ENCODE measurements around the gene STIP1.

DNA sequence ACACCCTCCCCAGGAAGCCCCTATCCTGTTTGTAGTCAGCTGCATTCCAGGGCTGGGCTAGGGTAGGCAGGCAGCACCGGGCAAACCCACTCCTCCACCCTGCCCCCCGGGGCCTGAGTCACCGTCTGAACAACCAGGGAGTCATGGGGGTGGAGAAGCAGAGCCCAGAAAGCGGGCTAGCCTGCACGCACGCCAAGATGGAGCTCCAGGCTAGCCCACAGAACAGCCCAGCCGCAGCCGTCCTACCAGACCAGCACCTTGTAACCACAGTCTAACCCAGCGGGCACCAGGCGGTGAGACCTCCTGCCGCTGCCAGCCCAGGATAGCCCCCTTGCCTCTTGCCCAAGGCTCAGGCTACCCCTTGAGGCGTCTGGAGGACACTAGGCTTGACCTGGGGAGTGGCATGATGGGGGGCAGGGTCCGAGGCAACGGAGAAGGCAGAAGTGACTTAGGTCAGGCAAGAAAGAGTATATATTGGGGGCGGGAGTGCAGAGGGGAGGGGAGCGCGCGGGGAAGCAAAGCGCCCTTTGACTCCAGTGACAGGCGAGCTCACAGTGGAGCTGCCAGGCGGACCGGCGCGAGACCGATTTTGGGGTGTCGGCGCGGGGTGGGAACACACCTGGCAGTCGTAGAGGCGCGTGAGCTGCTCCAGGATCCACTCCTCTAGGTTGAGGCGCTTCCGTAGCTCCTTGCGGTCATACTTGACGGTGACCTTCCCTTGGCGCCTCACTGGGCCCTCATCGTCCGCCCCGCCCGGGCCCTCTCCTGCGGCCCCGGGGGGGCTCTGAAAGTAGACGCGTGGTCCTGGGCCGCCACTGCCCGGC lies 60.0 kb downstream of the STIP1 start:
- TF ChIP-seq EZH2 (IDR thresholded peaks at IDR 0.05; ENCODE audit: low read depth), result no peak
- TF ChIP-seq, protein P1, sequence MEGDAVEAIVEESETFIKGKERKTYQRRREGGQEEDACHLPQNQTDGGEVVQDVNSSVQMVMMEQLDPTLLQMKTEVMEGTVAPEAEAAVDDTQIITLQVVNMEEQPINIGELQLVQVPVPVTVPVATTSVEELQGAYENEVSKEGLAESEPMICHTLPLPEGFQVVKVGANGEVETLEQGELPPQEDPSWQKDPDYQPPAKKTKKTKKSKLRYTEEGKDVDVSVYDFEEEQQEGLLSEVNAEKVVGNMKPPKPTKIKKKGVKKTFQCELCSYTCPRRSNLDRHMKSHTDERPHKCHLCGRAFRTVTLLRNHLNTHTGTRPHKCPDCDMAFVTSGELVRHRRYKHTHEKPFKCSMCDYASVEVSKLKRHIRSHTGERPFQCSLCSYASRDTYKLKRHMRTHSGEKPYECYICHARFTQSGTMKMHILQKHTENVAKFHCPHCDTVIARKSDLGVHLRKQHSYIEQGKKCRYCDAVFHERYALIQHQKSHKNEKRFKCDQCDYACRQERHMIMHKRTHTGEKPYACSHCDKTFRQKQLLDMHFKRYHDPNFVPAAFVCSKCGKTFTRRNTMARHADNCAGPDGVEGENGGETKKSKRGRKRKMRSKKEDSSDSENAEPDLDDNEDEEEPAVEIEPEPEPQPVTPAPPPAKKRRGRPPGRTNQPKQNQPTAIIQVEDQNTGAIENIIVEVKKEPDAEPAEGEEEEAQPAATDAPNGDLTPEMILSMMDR (conservative IDR thresholded peaks at IDR 0.05), result no peak
